GM19193 (cell line): ENCODE results near the gene RPLP1.

Experiments used
- POLR2A ChIP-seq: IDR thresholded peaks from 4 replicates; pipeline ENCODE4 v1.6.1; 2011; ENCODE audit not compliant: insufficient read depth, insufficient read length; ENCODE audit errors: extremely low read depth

The RPLP1 gene

DNA sequence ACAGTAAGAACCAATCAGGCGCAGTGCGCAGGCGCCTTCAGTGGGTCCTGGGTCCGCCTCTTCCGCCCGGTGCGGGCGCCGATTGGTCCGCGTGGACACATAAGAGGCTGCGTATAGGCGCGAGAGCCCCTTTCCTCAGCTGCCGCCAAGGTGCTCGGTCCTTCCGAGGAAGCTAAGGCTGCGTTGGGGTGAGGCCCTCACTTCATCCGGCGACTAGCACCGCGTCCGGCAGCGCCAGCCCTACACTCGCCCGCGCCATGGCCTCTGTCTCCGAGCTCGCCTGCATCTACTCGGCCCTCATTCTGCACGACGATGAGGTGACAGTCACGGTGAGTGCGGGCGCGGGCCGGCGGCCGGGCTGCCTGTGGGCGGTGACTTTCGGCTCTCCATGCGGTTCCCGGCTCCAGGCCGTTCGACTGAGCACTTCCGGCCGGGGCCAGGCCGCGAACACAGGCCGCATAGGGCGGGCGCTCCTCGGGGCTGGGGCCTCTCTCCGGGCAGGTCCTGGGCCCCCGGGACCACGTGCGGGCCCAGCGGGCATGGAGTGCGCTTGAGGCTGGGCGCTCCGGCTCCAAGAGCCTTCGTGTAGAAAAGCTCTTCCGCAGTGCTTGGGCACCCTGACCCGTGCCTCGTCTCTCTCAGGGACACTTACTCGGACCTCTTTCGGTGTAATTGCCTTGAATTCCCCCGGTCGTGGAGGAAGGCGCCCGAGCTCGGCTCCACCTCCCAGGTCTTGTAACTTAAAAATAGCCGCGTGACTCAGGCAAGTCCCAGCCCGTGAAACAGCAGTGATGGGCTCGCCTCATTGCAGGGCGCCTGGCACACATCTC, at the start of gene RPLP1:
RPLP1 (plus strand) TSS at position 127 of the 830 bp plus-strand sequence; CDS start at position 258, 131 bp downstream.
- TF ChIP-seq POLR2A: peak; percentile 100

- TF ChIP-seq POLR2A: no peak
Observed at GRCh38 chr15:69403594-69403993, 49.0 kb upstream of the RPLP1 start.

GRCh38 chr15:69405110-69405509, 47.5 kb upstream of the RPLP1 start:
- TF ChIP-seq POLR2A: no peak

- no peak for TF ChIP-seq POLR2A
Observed at GRCh38 chr15:69407719-69408400, 44.8 kb upstream of the RPLP1 start.

DNA sequence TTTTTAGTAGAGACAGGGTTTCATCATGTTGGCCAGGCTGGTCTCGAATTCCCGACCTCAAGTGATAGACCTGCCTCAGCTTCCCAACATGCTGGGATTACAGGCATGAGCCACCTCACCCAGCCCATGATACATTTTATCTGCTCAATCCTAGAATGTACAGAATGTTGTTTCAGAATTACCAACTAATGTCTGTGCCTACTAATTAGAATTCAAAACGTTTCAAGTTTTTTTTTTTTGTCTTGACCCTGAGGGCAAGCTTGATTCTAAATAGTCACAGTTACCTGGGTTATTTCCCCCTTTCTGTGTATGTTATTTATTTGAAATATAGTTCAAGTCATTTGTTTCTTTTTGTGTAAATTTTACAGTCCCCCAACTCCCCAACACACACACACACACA, 43.8 kb upstream of the RPLP1 start:
- no peak for TF ChIP-seq POLR2A

- no peak for TF ChIP-seq POLR2A
Observed at GRCh38 chr15:69410248-69410874, 42.3 kb upstream of the RPLP1 start.

- TF ChIP-seq POLR2A: no peak
Observed at GRCh38 chr15:69412274-69412673, 40.3 kb upstream of the RPLP1 start.

- no peak for TF ChIP-seq POLR2A
Observed at GRCh38 chr15:69412701-69413100, 39.9 kb upstream of the RPLP1 start.

DNA sequence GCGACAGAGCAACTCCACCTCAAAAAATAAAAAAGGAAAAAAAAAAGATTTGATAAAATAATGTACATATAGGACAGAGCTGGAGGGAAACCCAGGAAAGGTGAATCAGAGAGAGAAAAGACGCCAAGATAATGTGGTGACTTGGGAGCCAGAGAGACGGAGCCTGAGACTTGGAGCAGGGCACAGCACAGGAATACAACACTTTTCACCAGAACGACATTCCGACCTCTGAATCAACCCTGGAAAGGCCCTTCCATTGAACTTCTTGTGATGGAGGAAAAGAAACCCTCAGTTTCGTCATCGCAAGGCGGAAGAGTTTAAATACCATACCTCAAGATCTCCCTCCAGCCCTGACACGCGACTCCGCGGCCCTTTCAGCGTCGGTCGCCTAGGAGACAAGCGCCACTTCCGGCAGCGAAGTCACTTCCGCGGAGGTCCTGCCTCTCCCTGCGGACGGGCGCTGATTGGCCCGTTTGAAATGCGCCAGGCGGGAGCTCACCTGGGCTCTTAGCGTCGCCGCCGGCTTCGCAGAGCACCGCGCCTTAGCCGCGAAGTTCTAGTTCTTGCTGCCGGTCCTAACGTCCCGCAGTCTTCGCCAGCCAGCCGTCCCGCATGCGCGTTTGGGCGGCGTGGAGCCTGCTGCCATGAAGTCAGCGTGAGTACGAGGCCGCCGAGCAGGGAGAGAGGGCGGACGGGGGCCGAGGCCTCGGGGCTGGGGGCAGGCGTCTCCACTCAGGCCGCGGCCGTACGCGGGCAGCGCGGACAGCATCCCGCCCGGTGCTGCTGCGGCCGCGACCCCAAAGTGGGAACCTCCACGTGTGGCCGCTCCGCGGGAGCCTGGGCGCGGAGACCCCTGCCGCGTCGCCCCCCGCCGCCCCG, 38.6 kb upstream of the RPLP1 start, which contains the start of gene KIF23:
KIF23 (plus strand) TSS at position 528 of the 879 bp plus-strand sequence; CDS start at position 645, 117 bp downstream.
- peak; percentile 70 for TF ChIP-seq POLR2A

GRCh38 chr15:69414701-69415167, 37.9 kb upstream of the RPLP1 start:
- TF ChIP-seq POLR2A: no peak

DNA sequence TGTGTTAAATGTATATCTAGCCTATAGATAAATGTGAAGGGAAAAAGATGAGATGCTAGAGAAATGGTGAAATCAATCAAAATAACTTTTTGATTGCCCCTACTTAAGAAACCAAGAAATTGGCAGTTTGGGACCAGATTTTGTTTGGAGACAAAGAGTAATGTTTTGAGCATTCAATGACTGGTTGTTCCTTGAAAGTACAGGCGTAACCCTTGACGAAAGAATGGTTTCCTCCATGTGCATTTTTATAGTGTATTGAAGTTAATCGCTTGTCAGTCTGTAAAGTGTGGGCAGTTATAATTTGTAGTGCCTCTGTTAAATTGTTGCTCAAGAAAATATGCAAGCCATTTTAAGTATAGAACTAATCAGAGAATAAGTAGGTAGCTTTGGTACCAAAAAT, 37.2 kb upstream of the RPLP1 start:
- no peak for TF ChIP-seq POLR2A

GRCh38 chr15:69417581-69417980, 35.0 kb upstream of the RPLP1 start:
- TF ChIP-seq POLR2A: no peak

GRCh38 chr15:69421498-69421897, 31.1 kb upstream of the RPLP1 start:
- no peak for TF ChIP-seq POLR2A

DNA sequence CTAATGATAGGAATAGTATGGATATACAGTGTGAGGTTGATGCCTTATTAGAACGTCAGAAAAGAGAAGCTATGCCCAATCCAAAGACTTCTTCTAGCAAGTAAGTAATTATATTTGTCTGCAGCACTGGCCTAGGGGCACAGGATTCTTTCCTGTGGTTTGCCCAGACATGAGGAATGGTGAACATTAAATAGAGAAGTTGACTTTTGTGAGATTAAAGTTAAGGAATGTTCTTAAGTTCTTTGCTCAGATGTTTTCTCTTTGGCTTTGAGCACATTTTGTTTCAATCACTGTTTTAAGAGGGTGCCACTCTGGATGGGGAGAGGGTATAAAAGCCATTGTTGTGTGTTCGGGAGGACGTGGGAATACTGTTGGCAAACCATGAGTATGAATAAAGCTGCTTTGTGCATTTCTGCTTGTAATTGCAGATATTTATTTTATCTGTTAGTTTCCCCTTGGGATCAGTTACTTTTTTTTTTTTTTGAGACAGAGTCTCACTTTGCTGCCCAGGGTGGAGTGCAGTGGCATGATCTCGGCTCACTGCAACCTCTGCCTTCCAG, 30.2 kb upstream of the RPLP1 start:
- TF ChIP-seq POLR2A: no peak

- no peak for TF ChIP-seq POLR2A
Observed at GRCh38 chr15:69424001-69424400, 28.6 kb upstream of the RPLP1 start.
